SKM-1 treated with dmso at 0.1 percent for 144 hours (cell line): ENCODE measurements around the gene CIDEB.

ENCODE experiments used
- DNase-seq: peaks from one replicate; lab custom pipeline; 2025; ENCODE audit not compliant: unreplicated experiment; lab: John Stamatoyannopoulos, UW

The CIDEB gene

GRCh38 chr14:24312736-24313507 lies 5.1 kb upstream of the CIDEB start:
- peak; percentile 80 for DNase-seq

- DNase-seq = no peak
Observed at GRCh38 chr14:24311837-24312615, 4.2 kb upstream of the CIDEB start.

- no peak for DNase-seq
Observed at GRCh38 chr14:24310646-24311604, 3.1 kb upstream of the CIDEB start, which contains the start of gene LTB4R. Gene LTB4R, plus strand, starts transcription at chr14:24311502. Its CDS starts 4,150 bp downstream, at chr14:24315652.

GRCh38 chr14:24310265-24310645 lies 2.5 kb upstream of the CIDEB start:
- DNase-seq = no peak

GRCh38 chr14:24309538-24310264 lies 1.9 kb upstream of the CIDEB start, which contains the start of gene LTB4R2:
Gene LTB4R2, plus strand, starts transcription at chr14:24310140. Its CDS starts 525 bp downstream, at chr14:24310665.
- no peak for DNase-seq

GRCh38 chr14:24308342-24309124 lies 756 bp upstream of the CIDEB start:
- no peak for DNase-seq

- DNase-seq = no peak
Observed at GRCh38 chr14:24307156-24307574, 612 bp downstream of the CIDEB start.

- no peak for DNase-seq
Observed at GRCh38 chr14:24304019-24304387, 3.8 kb downstream of the CIDEB start.

GRCh38 chr14:24300326-24300980 lies 7.3 kb downstream of the CIDEB start:
- DNase-seq = no peak

- peak; percentile 45 for DNase-seq
Observed at GRCh38 chr14:24299255-24300191, 8.3 kb downstream of the CIDEB start, which contains the start of the genes DHRS1 and NOP9. Gene DHRS1, minus strand, starts transcription at chr14:24299780. Its CDS starts 674 bp downstream, at chr14:24299106. Gene NOP9, plus strand, starts transcription at chr14:24299850. Its CDS starts 105 bp downstream, at chr14:24299955.

- DNase-seq = no peak
Observed at GRCh38 chr14:24298892-24299254, 8.9 kb downstream of the CIDEB start.

- DNase-seq = no peak
Observed at GRCh38 chr14:24297190-24297964, 10.4 kb downstream of the CIDEB start.

GRCh38 chr14:24296341-24297157 lies 11.2 kb downstream of the CIDEB start:
- peak; percentile 25 for DNase-seq

GRCh38 chr14:24293525-24293924 lies 14.3 kb downstream of the CIDEB start:
- no peak for DNase-seq

- no peak for DNase-seq
Observed at GRCh38 chr14:24292118-24292807, 15.5 kb downstream of the CIDEB start.
